NT2/D1 (cell line): ENCODE results near the gene TMEM132D.
"Not testable (repeated sequence)": the region's sequence is repeated elsewhere in the genome, so short reads cannot be mapped to it uniquely, and the experiment has no call there.

Source experiments
- DNase-seq: peaks from one replicate; pipeline ENCODE4 v3.0.0-alpha.2; 2011; ENCODE audit warnings: low read depth, low spot score
- H3K27me3 ChIP-seq: 2 replicates; pipeline ENCODE4 v1.6.0; 2011; ENCODE audit warnings: mild to moderate bottlenecking; ENCODE audit not compliant: insufficient read length, insufficient read depth
- H3K36me3 ChIP-seq: 2 replicates; pipeline ENCODE4 v1.6.1; 2011; ENCODE audit warnings: mild to moderate bottlenecking, low read length, mixed read lengths; ENCODE audit not compliant: insufficient read depth, insufficient read length
- H3K4me1 ChIP-seq: 2 replicates; pipeline ENCODE4 v1.5.1; 2011; ENCODE audit not compliant: insufficient read depth, insufficient read length
- H3K4me3 ChIP-seq: 2 replicates; pipeline ENCODE4 v1.5.1; 2011; ENCODE audit warnings: low read depth; ENCODE audit not compliant: insufficient read length
- H3K9ac ChIP-seq: 2 replicates; pipeline ENCODE4 v1.6.0; 2011; ENCODE audit warnings: low read depth; ENCODE audit not compliant: insufficient read length
- H3K9me3 ChIP-seq: 2 replicates; pipeline ENCODE4 v1.5.1; 2011; ENCODE audit warnings: mild to moderate bottlenecking, low read length; ENCODE audit not compliant: insufficient read depth
- SUZ12 ChIP-seq: IDR thresholded peaks from 2 replicates; pipeline ENCODE4 v1.6.1; 2011; ENCODE audit not compliant: insufficient read length, insufficient read depth; ENCODE audit errors: extremely low read depth
- YY1 ChIP-seq: IDR thresholded peaks from 2 replicates; pipeline ENCODE4 v1.6.1; 2011; ENCODE audit not compliant: insufficient read length, insufficient read depth
- ZNF274 ChIP-seq: IDR thresholded peaks from 2 replicates; pipeline ENCODE4 v1.6.1; 2011; ENCODE audit warnings: mild to moderate bottlenecking, low read depth, low read length

TMEM132D gene

DNA sequence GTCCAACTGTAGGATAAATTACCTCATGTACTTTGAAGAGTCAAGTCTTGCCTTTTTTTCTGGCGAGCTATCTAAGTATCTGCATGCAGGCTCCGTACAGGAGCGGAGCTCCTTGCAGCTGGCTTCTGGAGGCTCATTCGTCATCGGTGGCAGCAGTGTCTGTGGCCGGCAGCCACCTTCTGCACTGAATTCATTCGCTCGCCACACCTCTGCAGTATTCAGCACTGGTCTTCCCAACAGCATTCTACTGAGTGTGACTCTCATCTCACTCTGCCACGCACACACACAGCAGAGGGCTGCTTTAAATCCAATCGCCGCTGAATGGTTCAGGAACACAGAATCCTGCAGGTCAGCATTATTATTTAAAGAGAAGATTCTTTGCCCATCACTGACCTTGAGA is 850.6 kb downstream of the TMEM132D start:
- Histone ChIP-seq H3K36me3 (no peaks in the 10 kb centered on the region), H3K9me3 (no peaks in the 10 kb centered on the region), H3K9ac (no peak overlapping the region), H3K4me3 (no peak overlapping the region), H3K27me3 (no peaks in the 10 kb centered on the region), H3K4me1 (peaks cover 2% of the 10 kb centered on the region)
- DNase-seq: no peak
- no peak for TF ChIP-seq ZNF274
- TF ChIP-seq SUZ12: no peak
- TF ChIP-seq YY1: no peak

DNA sequence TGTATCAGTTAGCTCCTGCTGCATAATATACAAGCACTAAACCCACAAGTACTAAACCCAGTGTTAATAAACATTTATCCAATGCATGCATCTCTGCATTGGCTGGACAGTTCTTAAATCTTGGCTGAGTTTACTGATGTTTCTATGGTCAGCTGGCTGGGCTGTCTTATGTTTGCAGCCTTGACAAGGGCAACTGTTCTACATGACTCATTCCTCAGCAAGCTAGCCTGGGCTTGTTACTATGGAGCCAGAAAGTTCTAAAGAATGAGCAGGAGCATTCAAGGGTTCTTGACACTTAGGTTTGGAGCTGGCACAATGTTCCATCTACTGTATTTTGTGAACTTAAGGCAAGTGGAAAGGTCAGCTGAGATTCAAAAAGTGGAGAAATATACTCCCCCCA is 851.5 kb downstream of the TMEM132D start:
- Histone ChIP-seq H3K9ac (no peak overlapping the region), H3K4me1 (peaks cover 2% of the 10 kb centered on the region), H3K27me3 (no peaks in the 10 kb centered on the region), H3K36me3 (no peaks in the 10 kb centered on the region), H3K4me3 (no peak overlapping the region), H3K9me3 (no peaks in the 10 kb centered on the region)
- DNase-seq: no peak
- TF ChIP-seq SUZ12 (no peak), ZNF274 (no peak), YY1 (no peak)

- peak; percentile 81 for DNase-seq
- Histone ChIP-seq H3K9ac (no peak overlapping the region), H3K4me3 (no peak overlapping the region), H3K36me3 (no peaks in the 10 kb centered on the region), H3K4me1 (peaks cover under 1% of the 10 kb centered on the region), H3K9me3 (no peaks in the 10 kb centered on the region), H3K27me3 (no peaks in the 10 kb centered on the region)
- TF ChIP-seq YY1 (no peak), SUZ12 (no peak), ZNF274 (no peak)
These were observed 853.9 kb downstream of the TMEM132D start for GRCh38 chr12:129049917-129050316.

DNA sequence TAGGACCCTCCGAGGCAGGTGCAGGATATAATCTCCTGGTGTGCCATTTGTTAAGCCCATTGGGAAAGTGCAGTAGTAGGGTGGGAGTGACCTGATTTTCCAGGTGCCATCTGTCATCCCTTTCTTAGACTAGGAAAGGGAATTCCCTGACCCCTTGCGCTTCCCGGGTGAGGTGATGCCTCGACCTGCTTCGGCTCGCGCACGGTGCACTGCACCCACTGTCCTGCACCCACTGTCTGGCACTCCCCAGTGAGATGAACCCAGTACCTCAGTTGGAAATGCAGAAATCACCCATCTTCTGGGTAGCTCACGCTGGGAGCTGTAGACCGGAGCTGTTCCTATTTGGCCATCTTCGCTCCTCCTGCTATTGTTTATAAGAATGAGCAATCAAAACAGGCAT is 860.5 kb downstream of the TMEM132D start:
- not testable (repeated sequence) for DNase-seq, H3K9ac ChIP-seq, H3K4me1 ChIP-seq, H3K27me3 ChIP-seq, H3K4me3 ChIP-seq, H3K36me3 ChIP-seq
- H3K9me3 ChIP-seq: peaks cover 11% of the 10 kb centered on the region; the same call in 1 of the 2 replicates

DNA sequence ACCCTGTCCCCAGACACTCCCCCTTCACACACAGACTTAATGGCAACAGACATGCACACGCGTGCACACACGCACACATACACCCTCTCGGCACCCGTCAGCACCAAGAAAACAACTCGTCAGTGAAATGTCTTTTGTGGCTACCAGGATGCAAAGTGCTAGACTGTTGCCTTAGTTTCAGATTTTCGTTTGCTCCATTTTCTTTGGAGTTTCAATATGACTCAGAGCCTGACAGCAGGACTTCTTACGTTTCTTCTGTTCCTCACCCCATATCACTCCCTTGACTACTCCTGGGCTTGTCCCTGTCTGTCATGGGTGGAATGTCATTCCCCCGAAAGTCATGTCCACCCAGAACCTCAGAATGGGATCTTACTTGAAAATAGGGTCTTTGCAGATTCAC is 867.7 kb downstream of the TMEM132D start:
- DNase-seq: no peak
- Histone ChIP-seq H3K4me1 (peaks cover 5% of the 10 kb centered on the region), H3K36me3 (no peaks in the 10 kb centered on the region), H3K4me3 (no peak overlapping the region), H3K9ac (no peak overlapping the region), H3K9me3 (no peaks in the 10 kb centered on the region), H3K27me3 (no peaks in the 10 kb centered on the region)
- no peak for TF ChIP-seq ZNF274
- TF ChIP-seq YY1: no peak
- no peak for TF ChIP-seq SUZ12

DNA sequence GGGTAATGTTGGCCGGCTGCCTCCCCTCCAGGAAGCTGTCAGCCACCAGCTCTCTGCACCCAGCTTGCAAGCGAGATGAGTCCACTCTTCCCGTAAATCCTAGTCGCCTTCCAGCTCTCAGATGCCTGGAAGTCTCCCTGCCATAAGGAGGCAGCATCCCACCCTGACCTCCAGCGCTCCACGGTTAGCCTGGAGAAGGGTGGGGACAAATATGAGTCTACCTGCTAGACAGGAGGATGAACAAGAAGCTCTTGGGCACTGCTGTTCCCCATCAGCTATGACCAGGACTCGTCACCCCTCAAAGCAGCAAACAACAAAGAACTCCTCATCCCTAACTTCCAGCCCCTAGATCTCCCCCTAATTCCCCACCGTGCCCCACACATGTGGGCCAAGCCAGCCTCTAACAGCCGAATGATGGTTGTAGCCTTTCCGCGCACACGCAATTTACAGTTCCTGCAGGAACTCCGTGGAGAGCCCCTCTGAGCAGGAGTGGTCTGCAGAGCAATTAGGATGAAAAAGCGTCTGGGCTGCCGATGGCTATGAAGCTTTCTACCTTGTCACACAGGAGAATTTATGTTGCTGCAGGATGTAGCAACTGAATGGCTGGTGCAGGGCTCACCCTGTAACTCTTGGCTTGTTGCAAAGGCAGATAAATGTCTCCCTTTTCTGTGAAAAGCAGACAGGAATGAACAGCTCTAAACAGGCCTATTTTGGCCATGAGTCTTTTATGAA is 869.1 kb downstream of the TMEM132D start:
- Histone ChIP-seq H3K4me3 (no peak overlapping the region), H3K36me3 (no peaks in the 10 kb centered on the region), H3K4me1 (peaks cover 5% of the 10 kb centered on the region), H3K27me3 (no peaks in the 10 kb centered on the region), H3K9me3 (no peaks in the 10 kb centered on the region), H3K9ac (no peak overlapping the region)
- TF ChIP-seq ZNF274: no peak
- no peak for TF ChIP-seq YY1
- TF ChIP-seq SUZ12: no peak
- DNase-seq: no peak

DNA sequence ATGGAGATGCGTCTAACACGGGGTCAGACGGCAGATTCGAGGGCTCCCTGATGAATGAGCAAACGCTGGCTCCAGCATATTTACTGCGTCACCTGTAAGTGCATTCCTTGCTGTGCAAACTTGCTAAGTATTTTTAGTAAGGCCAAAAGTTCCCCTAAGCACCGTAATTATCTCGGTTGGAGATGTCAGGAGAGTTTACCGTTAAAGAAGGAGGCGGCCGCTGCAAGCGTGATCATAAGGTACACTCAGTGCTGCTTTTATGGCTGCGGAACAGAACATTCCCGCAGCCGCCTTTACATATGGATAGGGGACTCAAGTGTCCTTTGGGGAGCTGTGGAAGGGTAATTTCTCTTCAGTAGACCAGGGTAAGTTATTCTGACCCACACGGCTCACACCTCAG is 875.0 kb downstream of the TMEM132D start:
- TF ChIP-seq YY1 (no peak), SUZ12 (no peak), ZNF274 (no peak)

More for the DNA sequence above, 875.0 kb downstream of the TMEM132D start:
- Histone ChIP-seq H3K9ac (no peak overlapping the region), H3K27me3 (no peaks in the 10 kb centered on the region), H3K4me3 (no peak overlapping the region), H3K36me3 (no peaks in the 10 kb centered on the region), H3K4me1 (peaks cover 2% of the 10 kb centered on the region), H3K9me3 (no peaks in the 10 kb centered on the region)
- DNase-seq: no peak
